ENCODE results near the gene FARS2. TPM values are rescaled to one million over a fixed set of nuclear protein-coding genes. Genes with fewer than 3 reads are reported as not detected.
A peak's percentile ranks its signal among the peaks of the same experiment; 100 is the strongest.

The FARS2 gene
- total and polyA plus RNA-seq, 2 donors (not counting 3 experiments of a cell fraction or from before 2014, with no cell fraction given): 20.2 to 20.5 TPM

DNA sequence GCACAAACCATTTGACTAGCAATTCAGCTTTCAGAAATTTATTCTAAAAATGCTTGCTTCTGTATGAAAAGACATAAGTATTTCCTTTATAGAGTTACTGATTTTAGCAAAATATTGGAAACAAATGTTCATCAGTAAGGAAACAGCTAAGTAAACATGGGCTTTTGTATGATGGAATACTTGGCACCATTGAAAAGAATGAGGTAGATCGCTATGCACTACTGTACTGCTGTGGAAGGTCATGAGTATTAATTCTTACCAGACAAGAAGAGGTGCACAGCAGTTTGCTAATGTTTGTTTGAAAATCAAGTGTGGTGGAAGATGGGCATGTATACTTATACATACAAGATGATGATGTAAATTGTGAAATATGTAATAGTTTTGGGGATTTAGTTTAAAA, 73.0 kb downstream of the FARS2 start:
- Histone ChIP-seq H3K27me3 (ENCODE audit: control insufficient read depth in 2 of 2, insufficient read depth in 2 of 2, low read length in 2 of 2) (no peaks in the 10 kb centered on the region), H3K36me3 (ENCODE audit: control insufficient read depth in 2 of 2, extremely low read depth in 1 of 2, insufficient read depth in 2 of 2, low read length in 2 of 2) (no peaks in the 10 kb centered on the region), H4K20me1 (replicated peaks; ENCODE audit: control insufficient read depth, extremely low read depth, insufficient read depth, low read length) (peaks cover 3% of the 10 kb centered on the region), H3K4me2 (ENCODE audit: insufficient read depth, low read length) (peak overlapping the region; percentile 32), H2AFZ (ENCODE audit: low read depth, low read length) (no peak overlapping the region), H3K79me2 (ENCODE audit: control insufficient read depth, insufficient read depth, low read length) (no peaks in the 10 kb centered on the region), H3K9me3 (replicated peaks; ENCODE audit: control insufficient read depth, insufficient read depth, low read length) (no peaks in the 10 kb centered on the region), H3K4me3 (replicated peaks in 1 of 3; ENCODE audit: insufficient read depth in 1 of 3, low read depth in 1 of 3, low read length in 3 of 3) (no peak overlapping the region), H3K27ac (ENCODE audit: insufficient read depth, low read depth, low read length) (peak overlapping the region; percentile 66), H3K4me1 (ENCODE audit: control insufficient read depth, extremely low read depth, insufficient read depth, low read length) (peaks cover 15% of the 10 kb centered on the region), H3K9ac (replicated peaks; ENCODE audit: extremely low read depth, insufficient read depth, low read length) (peak overlapping the region; percentile 24), H3K9me1 (replicated peaks; ENCODE audit: control insufficient read depth, extremely low read depth, insufficient read depth, low read length) (no peaks in the 10 kb centered on the region)
- dilution Hi-C loops (cut with MboI; ENCODE audit: extremely low pct_ligation_motif_present, low sequenced_read_pairs): no loop called here
- CTCF ChIA-PET: interaction anchor here (1.2 to 1.4 kb wide), 2 partner anchors 36 to 45 kb away, joined by 3 to 5 read pairs; no protein-coding TSS in a partner anchor
- POLR2A ChIA-PET: no interaction called here
- no TSS peak for BruUV-seq (replicated peaks)
- DNase-seq (ENCODE audit: low read depth, low spot score) (peak; percentile 92), FAIRE-seq (peak; percentile 37)
- intact Hi-C loops (cut with micrococcal nuclease): loop anchor here (2.0 kb wide), 1 partner anchor 72 kb away; no protein-coding TSS in a partner anchor
- peak; percentile 63 for TF ChIP-seq JUN (IDR thresholded peaks at IDR 0.05; ENCODE audit: borderline replicate concordance, insufficient read depth, insufficient read length, low read depth)
- TF ChIP-seq, protein P1, sequence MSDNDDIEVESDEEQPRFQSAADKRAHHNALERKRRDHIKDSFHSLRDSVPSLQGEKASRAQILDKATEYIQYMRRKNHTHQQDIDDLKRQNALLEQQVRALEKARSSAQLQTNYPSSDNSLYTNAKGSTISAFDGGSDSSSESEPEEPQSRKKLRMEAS (IDR thresholded peaks at IDR 0.05; ENCODE audit: insufficient read depth, insufficient read length): no peak
- no peak for TF ChIP-seq POLR2AphosphoS5 (IDR thresholded peaks at IDR 0.05; ENCODE audit: insufficient read depth, low read depth, low read length)
- no peak for TF ChIP-seq POLR2A (IDR thresholded peaks at IDR 0.05; ENCODE audit: low read depth, low read length)
- no peak for TF ChIP-seq FOS (IDR thresholded peaks at IDR 0.05; ENCODE audit: borderline replicate concordance, insufficient read depth, low read length)
- no peak for TF ChIP-seq GATA2 (IDR thresholded peaks at IDR 0.05; ENCODE audit: insufficient read depth, insufficient read length, low read depth, low read length)

DNA sequence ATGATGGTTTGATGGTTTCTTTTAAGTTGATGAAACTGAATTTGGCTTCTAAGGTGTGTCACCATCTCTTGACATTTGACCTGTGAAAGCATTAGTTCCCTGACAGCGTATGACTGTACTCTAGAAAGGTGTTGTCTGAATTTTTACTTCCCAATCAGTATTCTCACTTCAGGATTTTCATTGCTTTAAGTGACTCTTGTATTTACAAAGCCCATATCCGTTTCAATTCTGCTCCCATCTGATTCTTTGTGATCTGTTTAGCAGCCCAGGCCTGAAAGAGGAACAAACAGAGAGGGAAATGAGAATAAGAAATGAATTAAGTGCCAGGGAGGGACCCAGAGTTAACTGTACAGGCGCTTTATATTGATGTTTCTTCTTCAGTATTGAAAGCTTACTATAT, 73.7 kb downstream of the FARS2 start:
- peaks cover 15% of the 10 kb centered on the region for H3K4me1 ChIP-seq (ENCODE audit: control insufficient read depth, extremely low read depth, insufficient read depth, low read length)
- POLR2A ChIA-PET: no interaction called here
- CTCF ChIA-PET: interaction anchor here (0.6 to 1.4 kb wide), 2 partner anchors 9 to 44 kb away, joined by 3 to 5 read pairs; no protein-coding TSS in a partner anchor
- no peaks in the 10 kb centered on the region for H3K27me3 ChIP-seq (ENCODE audit: control insufficient read depth in 2 of 2, insufficient read depth in 2 of 2, low read length in 2 of 2)
- no peak overlapping the region for H3K4me3 ChIP-seq (replicated peaks in 1 of 3; ENCODE audit: insufficient read depth in 1 of 3, low read depth in 1 of 3, low read length in 3 of 3)
- no peak for TF ChIP-seq POLR2A (IDR thresholded peaks at IDR 0.05; ENCODE audit: low read depth, low read length)
- no peak for TF ChIP-seq GATA2 (IDR thresholded peaks at IDR 0.05; ENCODE audit: insufficient read depth, insufficient read length, low read depth, low read length)
- TF ChIP-seq, protein P1 (IDR thresholded peaks at IDR 0.05; ENCODE audit: insufficient read depth, insufficient read length): no peak
- TF ChIP-seq POLR2AphosphoS5 (IDR thresholded peaks at IDR 0.05; ENCODE audit: insufficient read depth, low read depth, low read length): no peak
- TF ChIP-seq EZH2 (IDR thresholded peaks at IDR 0.05; ENCODE audit: borderline replicate concordance, low read depth, low read length, severe bottlenecking): no peak
- TF ChIP-seq MYC (IDR thresholded peaks at IDR 0.05; ENCODE audit: low read depth, low read length): no peak
- no peak for TF ChIP-seq JUN (IDR thresholded peaks at IDR 0.05; ENCODE audit: borderline replicate concordance, insufficient read depth, insufficient read length, low read depth)
- TF ChIP-seq FOS (IDR thresholded peaks at IDR 0.05; ENCODE audit: borderline replicate concordance, insufficient read depth, low read length): no peak
- TF ChIP-seq, protein P2, sequence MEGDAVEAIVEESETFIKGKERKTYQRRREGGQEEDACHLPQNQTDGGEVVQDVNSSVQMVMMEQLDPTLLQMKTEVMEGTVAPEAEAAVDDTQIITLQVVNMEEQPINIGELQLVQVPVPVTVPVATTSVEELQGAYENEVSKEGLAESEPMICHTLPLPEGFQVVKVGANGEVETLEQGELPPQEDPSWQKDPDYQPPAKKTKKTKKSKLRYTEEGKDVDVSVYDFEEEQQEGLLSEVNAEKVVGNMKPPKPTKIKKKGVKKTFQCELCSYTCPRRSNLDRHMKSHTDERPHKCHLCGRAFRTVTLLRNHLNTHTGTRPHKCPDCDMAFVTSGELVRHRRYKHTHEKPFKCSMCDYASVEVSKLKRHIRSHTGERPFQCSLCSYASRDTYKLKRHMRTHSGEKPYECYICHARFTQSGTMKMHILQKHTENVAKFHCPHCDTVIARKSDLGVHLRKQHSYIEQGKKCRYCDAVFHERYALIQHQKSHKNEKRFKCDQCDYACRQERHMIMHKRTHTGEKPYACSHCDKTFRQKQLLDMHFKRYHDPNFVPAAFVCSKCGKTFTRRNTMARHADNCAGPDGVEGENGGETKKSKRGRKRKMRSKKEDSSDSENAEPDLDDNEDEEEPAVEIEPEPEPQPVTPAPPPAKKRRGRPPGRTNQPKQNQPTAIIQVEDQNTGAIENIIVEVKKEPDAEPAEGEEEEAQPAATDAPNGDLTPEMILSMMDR (IDR thresholded peaks at IDR 0.05; ENCODE audit: extremely low read depth in 1 of 2, insufficient read depth in 1 of 2, low read depth in 1 of 2, low read length in 2 of 2): no peak
- H2AFZ ChIP-seq (ENCODE audit: low read depth, low read length): no peak overlapping the region
- no TSS peak for BruUV-seq (replicated peaks)
- H3K79me2 ChIP-seq (ENCODE audit: control insufficient read depth, insufficient read depth, low read length): no peaks in the 10 kb centered on the region
- no peaks in the 10 kb centered on the region for H3K9me1 ChIP-seq (replicated peaks; ENCODE audit: control insufficient read depth, extremely low read depth, insufficient read depth, low read length)
- intact Hi-C loops (cut with micrococcal nuclease): loop anchor here (2.0 kb wide), 1 partner anchor 72 kb away; no protein-coding TSS in a partner anchor
- no peaks in the 10 kb centered on the region for H3K9me3 ChIP-seq (replicated peaks; ENCODE audit: control insufficient read depth, insufficient read depth, low read length)
- H3K9ac ChIP-seq (replicated peaks; ENCODE audit: extremely low read depth, insufficient read depth, low read length): no peak overlapping the region
- peaks cover 3% of the 10 kb centered on the region for H4K20me1 ChIP-seq (replicated peaks; ENCODE audit: control insufficient read depth, extremely low read depth, insufficient read depth, low read length)
- FAIRE-seq (no peak), DNase-seq (ENCODE audit: low read depth, low spot score) (peak; percentile 46)
- peak overlapping the region; percentile 18 for H3K27ac ChIP-seq (ENCODE audit: insufficient read depth, low read depth, low read length)
- no peak overlapping the region for H3K4me2 ChIP-seq (ENCODE audit: insufficient read depth, low read length)
- dilution Hi-C loops (cut with MboI; ENCODE audit: extremely low pct_ligation_motif_present, low sequenced_read_pairs): no loop called here
- no peaks in the 10 kb centered on the region for H3K36me3 ChIP-seq (ENCODE audit: control insufficient read depth in 2 of 2, extremely low read depth in 1 of 2, insufficient read depth in 2 of 2, low read length in 2 of 2)
